Loucy (cell line): ENCODE data around the gene EIF1B.

Experiments used
- H2AFZ ChIP-seq: fragments of 200-600 bp; sonication (generic); 2 replicates; pipeline ENCODE4 v1.6.0; 2016; ENCODE audit warnings: antibody characterized with exemption, mild to moderate bottlenecking, low read length, moderate library complexity
- H3F3A ChIP-seq: fragments of 200-600 bp; 2 replicates; pipeline ENCODE4 v1.6.0; 2016; ENCODE audit warnings: antibody characterized with exemption, low read depth, mild to moderate bottlenecking
- H3K27me3 ChIP-seq: fragments of 200-600 bp; sonication (generic); 2 replicates; pipeline ENCODE4 v1.6.1; 2014; ENCODE audit warnings: low read length, mild to moderate bottlenecking; ENCODE audit not compliant: insufficient read depth, poor library complexity, severe bottlenecking
- H3K36me3 ChIP-seq: fragments of 200-600 bp; sonication (generic); 2 replicates; pipeline ENCODE4 v1.6.1; 2016; ENCODE audit warnings: low read length; ENCODE audit not compliant: insufficient read depth
- H3K4me1 ChIP-seq: fragments of 200-600 bp; sonication (generic); 2 replicates; pipeline ENCODE4 v1.5.1; 2014; ENCODE audit warnings: low read length, mild to moderate bottlenecking; ENCODE audit not compliant: insufficient read depth, poor library complexity, severe bottlenecking
- H3K4me2 ChIP-seq: fragments of 200-600 bp; sonication (generic); 2 replicates; pipeline ENCODE4 v1.6.0; 2014; ENCODE audit warnings: antibody characterized with exemption, low read length, low read depth, mild to moderate bottlenecking; ENCODE audit not compliant: poor library complexity, severe bottlenecking
- H3K4me3 ChIP-seq: fragments of 200-600 bp; sonication (generic); 2 replicates; pipeline ENCODE4 v1.5.1; 2014; ENCODE audit warnings: low read length, mild to moderate bottlenecking, mixed read lengths; ENCODE audit not compliant: poor library complexity, severe bottlenecking
- H3K79me2 ChIP-seq: fragments of 200-600 bp; sonication (generic); 2 replicates; pipeline ENCODE4 v1.6.1; 2014; ENCODE audit warnings: low read length; ENCODE audit not compliant: insufficient read depth
- H3K9ac ChIP-seq: fragments of 200-600 bp; sonication (generic); 2 replicates; pipeline ENCODE4 v1.6.0; 2014; ENCODE audit warnings: mild to moderate bottlenecking, low read depth, low read length, moderate library complexity; ENCODE audit not compliant: poor library complexity, severe bottlenecking
- H3K9me2 ChIP-seq: fragments of 200-600 bp; sonication (generic); replicated peaks from 2 replicates; pipeline ENCODE4 v1.6.1; 2016; ENCODE audit warnings: low read depth, low read length, mixed read lengths
- H3K9me3 ChIP-seq: fragments of 200-600 bp; sonication (generic); 2 replicates; pipeline ENCODE4 v1.6.1; 2014; ENCODE audit warnings: mild to moderate bottlenecking, antibody characterized with exemption, low read length, low read depth; ENCODE audit not compliant: insufficient read depth
- H4K20me1 ChIP-seq: fragments of 200-600 bp; sonication (generic); 2 replicates; pipeline ENCODE4 v1.6.0; 2014; ENCODE audit warnings: antibody characterized with exemption, low read length, mild to moderate bottlenecking; ENCODE audit not compliant: insufficient read depth, poor library complexity, severe bottlenecking
- CTCF ChIP-seq: fragments of 200-600 bp; sonication (generic); conservative IDR thresholded peaks from 2 replicates; pipeline ENCODE4 v1.5.1; 2014; ENCODE audit warnings: mild to moderate bottlenecking, antibody characterized with exemption, low read length
- EZH2phosphoT487 ChIP-seq: fragments of 200-600 bp; IDR thresholded peaks from 2 replicates; pipeline ENCODE4 v1.6.1; 2018; ENCODE audit warnings: antibody characterized with exemption, mild to moderate bottlenecking, moderate library complexity, borderline replicate concordance

The EIF1B gene

GRCh38 chr3:40333416-40333815 is 23.9 kb downstream of the EIF1B start:
- Histone ChIP-seq H3K9me3 (no peaks in the 10 kb centered on the region), H3F3A (no peaks in the 10 kb centered on the region), H3K9ac (no peak overlapping the region), H3K4me2 (no peak overlapping the region), H2AFZ (no peak overlapping the region), H3K27me3 (no peaks in the 10 kb centered on the region), H3K9me2 (no peaks in the 10 kb centered on the region), H4K20me1 (no peaks in the 10 kb centered on the region), H3K79me2 (no peaks in the 10 kb centered on the region), H3K4me1 (no peaks in the 10 kb centered on the region), H3K36me3 (no peaks in the 10 kb centered on the region), H3K4me3 (no peak overlapping the region)
- TF ChIP-seq EZH2phosphoT487 = no peak
- no peak for TF ChIP-seq CTCF

GRCh38 chr3:40333852-40334251 is 24.3 kb downstream of the EIF1B start:
- Histone ChIP-seq H3K4me2 (no peak overlapping the region), H3K79me2 (no peaks in the 10 kb centered on the region), H3K36me3 (no peaks in the 10 kb centered on the region), H3K9me3 (no peaks in the 10 kb centered on the region), H3K4me1 (no peaks in the 10 kb centered on the region), H3K27me3 (no peaks in the 10 kb centered on the region), H3K9ac (no peak overlapping the region), H3K9me2 (no peaks in the 10 kb centered on the region), H2AFZ (no peak overlapping the region), H3K4me3 (no peak overlapping the region), H4K20me1 (no peaks in the 10 kb centered on the region), H3F3A (no peaks in the 10 kb centered on the region)
- no peak for TF ChIP-seq CTCF

GRCh38 chr3:40336101-40336500 is 26.6 kb downstream of the EIF1B start:
- no peak for TF ChIP-seq CTCF
- TF ChIP-seq EZH2phosphoT487 = no peak
- H3K4me1 ChIP-seq = no peaks in the 10 kb centered on the region
- no peaks in the 10 kb centered on the region for H4K20me1 ChIP-seq
- H3K4me2 ChIP-seq = no peak overlapping the region
- H3F3A ChIP-seq = no peaks in the 10 kb centered on the region
- no peaks in the 10 kb centered on the region for H3K79me2 ChIP-seq
- H3K4me3 ChIP-seq = no peak overlapping the region
- no peak overlapping the region for H3K9ac ChIP-seq
- no peaks in the 10 kb centered on the region for H3K9me2 ChIP-seq
- no peaks in the 10 kb centered on the region for H3K36me3 ChIP-seq
- no peaks in the 10 kb centered on the region for H3K9me3 ChIP-seq
- no peaks in the 10 kb centered on the region for H3K27me3 ChIP-seq
- H2AFZ ChIP-seq = no peak overlapping the region
